PC-3 (cell line): Measurements from ENCODE around the gene KCNC4.

Source experiments
- EZH2 ChIP-seq: fragments of 300-600 bp; sonication (generic); IDR thresholded peaks from one replicate; pipeline ENCODE4 v1.6.1; 2017; ENCODE audit warnings: antibody characterized with exemption, mild to moderate bottlenecking, low read length; ENCODE audit not compliant: unreplicated experiment
- EZH2phosphoT487 ChIP-seq: fragments of 300-600 bp; sonication (generic); IDR thresholded peaks from 2 replicates; pipeline ENCODE4 v1.6.1; 2018; ENCODE audit warnings: mild to moderate bottlenecking, antibody characterized with exemption, low read length, borderline replicate concordance
- TF ChIP-seq, protein P1 (sequence below): fragments of 300-600 bp; sonication (generic); conservative IDR thresholded peaks from 2 replicates; pipeline ENCODE4 v1.5.1; 2017; ENCODE audit warnings: antibody characterized with exemption, low read depth, mild to moderate bottlenecking, low read length

DNA sequence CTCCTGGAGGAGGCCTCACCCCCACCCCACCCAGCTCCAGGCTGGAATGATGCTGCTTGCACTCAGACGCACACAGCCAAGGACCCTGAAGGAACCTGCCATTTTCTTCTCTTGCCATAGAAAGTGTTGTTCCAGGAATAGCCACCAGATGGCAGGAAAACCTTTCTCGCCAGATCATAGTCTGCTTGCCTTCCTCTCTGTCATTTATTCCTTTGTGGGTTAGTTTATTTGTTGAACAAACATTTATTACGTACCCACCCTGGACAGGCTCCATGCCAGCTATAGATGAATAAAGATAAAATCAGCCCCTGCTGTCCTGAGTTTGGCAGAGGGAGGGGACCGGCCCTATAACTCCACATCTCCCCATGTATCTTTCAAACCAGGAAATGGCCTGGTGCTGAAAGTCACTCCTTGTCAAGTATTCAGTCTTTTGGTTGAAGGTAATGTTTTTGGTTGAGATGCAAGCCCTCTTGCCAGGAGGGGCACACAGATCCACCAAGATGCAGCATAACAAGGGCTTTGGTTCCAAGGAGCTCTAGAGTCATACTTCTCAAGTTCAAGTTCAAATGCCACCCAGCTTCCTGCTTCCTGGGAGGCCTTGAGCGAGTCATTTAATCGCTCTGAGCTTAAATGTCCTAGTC, 7.0 kb upstream of the KCNC4 start:
- TF ChIP-seq, protein P1, sequence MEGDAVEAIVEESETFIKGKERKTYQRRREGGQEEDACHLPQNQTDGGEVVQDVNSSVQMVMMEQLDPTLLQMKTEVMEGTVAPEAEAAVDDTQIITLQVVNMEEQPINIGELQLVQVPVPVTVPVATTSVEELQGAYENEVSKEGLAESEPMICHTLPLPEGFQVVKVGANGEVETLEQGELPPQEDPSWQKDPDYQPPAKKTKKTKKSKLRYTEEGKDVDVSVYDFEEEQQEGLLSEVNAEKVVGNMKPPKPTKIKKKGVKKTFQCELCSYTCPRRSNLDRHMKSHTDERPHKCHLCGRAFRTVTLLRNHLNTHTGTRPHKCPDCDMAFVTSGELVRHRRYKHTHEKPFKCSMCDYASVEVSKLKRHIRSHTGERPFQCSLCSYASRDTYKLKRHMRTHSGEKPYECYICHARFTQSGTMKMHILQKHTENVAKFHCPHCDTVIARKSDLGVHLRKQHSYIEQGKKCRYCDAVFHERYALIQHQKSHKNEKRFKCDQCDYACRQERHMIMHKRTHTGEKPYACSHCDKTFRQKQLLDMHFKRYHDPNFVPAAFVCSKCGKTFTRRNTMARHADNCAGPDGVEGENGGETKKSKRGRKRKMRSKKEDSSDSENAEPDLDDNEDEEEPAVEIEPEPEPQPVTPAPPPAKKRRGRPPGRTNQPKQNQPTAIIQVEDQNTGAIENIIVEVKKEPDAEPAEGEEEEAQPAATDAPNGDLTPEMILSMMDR, result peak; percentile 92
- no peak for TF ChIP-seq EZH2
- no peak for TF ChIP-seq EZH2phosphoT487
